GM21825 (cell line): ENCODE results near the gene PTOV1.

ENCODE experiments used
- ATAC-seq: cut with Tn5 transposase; IDR thresholded peaks from one replicate; pipeline ENCODE4 v1.9.1; 2021; ENCODE audit warnings: mild to moderate bottlenecking, moderate library complexity; ENCODE audit not compliant: unreplicated experiment

PTOV1 gene

DNA sequence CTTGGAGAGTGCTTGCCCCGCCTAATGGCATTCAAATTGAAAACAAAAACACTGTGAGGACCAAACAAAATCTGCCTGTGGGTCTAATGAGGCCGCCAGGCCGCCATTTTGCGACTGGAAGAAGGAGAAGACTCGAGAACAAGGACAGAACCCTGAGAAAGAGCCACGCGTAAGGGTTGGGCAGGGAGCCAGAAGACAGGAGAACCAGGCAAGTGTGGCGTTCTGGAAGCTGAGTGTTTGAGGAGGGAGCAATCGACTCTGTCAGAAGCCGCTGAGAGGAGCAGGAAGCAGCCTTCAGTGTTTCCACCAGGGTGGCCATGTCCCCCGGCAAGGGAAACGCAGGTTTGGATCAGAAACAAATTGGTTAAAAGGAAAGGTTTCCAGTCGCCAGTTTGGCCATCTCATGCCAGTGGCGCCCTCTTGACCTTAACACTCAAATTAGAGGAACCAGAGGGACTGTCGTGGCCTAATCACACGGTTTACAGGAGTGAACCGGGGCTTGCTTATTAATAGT lies 10.2 kb upstream of the PTOV1 start:
- no peak for ATAC-seq

DNA sequence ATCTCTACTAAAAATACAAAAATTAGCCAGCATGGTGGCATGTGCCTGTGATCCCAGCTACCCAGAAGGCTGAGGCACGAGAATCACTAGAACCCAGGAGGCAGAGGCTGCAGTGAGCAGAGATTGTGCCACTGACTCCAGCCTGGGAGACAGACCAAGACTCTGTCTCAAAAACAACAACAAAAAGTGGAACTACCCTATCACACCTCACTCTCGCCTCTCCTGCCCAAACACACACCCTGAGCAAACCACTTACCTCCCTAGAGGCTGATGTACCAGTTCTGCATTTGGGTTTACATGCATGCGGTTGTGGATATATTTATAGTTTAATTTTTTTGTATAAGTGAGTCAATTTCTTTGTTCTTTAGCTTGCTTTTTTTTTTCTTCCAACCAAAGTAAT lies 7.7 kb upstream of the PTOV1 start:
- ATAC-seq, result no peak

DNA sequence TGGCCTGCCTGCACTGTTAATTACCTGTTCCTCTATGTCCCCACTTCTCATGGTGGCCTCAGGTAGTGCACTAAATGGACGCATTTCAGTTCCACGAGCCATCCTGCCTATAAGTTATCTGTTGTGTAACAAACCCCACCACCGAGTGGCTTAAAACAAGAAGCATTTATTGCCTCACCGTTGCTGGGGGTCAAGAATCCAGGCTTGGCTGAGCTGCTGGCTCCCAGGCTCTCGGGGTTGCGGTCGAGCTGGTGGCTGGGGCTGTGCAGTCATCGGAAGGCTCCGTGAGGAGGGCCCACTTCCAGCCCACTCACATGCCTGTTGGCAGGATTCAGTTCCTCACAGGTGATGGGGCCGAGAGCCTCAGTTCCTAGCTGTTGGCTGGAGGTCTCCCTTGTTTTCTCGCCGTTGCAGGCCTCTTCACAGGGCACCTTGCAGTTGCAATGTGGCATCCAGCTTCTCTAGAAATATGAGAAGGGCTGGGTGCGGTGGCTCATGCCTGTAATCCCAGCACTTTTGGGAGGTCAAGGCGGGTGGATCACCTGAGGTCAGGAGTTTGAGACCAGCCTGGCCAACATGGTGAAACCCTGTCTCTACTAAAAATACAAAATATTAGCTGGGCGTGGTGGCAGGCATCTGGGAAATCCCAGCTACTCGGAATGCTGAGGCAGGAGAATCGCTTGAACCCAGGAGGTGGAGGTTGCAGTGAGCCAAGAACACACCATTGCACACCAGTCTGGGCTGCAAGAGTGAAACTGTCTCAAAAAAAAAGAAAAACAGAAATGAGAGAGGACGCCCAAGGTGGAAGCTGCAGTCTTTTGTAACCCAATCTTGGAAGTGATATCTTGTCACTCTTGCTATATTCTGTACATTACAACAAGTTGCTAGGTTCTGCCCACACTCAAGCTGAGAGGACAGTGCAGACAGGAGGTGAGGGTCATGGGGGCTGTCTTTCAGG lies 6.5 kb upstream of the PTOV1 start:
- no peak for ATAC-seq

DNA sequence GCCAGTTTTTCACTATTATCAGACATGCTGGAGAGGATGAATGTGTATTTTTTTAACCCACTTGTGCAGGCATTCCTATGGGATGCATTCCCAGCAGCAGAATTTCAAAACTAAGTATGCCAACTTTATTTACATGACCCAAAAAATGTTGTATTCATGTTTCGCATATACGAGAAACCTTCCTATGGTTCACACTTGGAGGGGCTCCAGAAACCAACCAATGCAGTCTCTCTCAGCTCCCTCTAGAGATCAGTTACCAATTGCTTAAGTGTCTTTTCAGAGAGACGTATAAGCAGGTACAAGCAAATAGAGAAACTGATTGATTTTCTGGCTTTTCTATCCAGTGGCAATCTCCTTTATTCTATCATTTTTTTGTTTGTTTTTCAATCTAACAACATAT lies 5.5 kb upstream of the PTOV1 start:
- no peak for ATAC-seq

DNA sequence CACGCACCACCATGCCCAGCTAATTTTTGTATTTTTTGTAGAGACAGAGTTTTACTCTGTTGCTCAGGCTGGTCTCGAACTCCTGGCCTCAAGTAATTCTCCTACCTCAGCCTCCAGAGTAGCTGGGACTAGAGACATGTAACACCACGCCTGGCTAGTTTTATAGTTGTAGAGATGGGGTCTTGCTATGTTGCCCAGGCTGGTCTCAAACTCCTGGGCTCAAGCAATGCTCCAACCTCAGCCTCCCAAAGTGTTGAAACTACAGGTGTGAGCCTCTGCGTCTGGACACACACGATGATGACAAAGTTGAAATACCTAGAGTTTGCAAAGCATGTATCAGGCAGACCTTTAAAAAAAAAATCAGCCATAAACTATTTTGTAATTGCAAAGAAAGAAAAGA lies 4.6 kb upstream of the PTOV1 start:
- ATAC-seq, result no peak

DNA sequence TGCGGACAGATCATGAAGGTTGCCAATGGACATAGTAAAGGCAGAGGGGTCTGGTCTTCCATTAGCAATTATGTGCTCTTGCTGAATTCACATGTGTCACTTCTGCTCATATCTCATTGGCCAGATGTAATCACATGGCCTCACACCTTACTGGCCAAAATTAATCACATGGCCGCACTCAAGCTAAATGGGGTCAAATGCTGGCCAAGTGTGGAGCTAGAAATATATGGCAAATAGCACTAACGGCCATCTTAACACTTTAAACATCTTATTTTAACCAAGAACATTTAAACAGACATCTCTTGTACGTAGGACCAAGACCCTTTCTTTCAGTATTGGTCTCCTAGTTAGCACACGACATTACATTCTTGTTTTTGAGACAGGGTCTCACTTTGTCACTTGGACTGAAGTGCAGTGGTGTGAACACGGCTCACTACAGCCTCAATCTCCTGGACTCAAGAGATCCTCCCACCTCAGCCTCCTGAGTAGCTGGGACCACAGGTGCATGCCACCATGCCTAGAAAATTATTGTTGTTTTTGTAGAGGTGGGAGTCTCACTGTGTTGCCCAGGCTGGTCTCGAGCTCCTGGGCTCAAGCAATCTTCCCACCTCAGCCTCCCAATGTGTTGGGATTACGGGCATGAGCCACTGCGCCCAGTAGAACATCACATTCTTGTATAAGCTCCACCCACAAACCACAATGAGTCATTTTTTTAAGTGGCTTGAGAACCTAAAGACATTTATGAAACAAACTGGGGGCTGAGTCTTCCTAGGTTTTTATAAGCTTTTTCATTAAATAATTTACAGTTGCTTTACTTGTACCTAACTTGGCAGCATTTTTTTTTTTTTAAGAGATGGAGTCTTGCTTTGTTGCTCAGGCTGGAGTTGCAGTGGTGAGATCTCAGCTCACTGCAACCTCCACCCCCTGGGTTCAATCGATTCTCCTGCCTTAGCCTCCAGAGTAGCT lies 2.9 kb upstream of the PTOV1 start:
- no peak for ATAC-seq

DNA sequence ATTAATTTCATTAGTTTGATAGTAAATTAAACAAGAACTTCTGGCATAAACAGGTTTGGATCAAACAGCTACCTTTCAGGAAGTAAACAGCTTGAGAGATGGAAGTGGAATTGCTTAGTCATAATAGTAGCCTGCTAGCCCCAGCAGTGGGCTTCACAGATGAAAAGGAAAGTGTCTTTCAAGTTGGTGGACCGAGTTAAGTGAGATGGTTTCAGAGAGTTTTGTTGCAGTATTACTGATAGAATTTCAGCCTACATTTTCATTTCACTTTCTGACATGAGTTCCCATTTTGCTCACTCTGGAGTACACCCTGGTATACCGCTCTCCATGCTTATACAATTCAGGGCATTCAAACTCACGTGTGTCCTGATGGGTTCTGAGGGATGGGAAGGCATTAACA lies 2.0 kb upstream of the PTOV1 start:
- no peak for ATAC-seq

DNA sequence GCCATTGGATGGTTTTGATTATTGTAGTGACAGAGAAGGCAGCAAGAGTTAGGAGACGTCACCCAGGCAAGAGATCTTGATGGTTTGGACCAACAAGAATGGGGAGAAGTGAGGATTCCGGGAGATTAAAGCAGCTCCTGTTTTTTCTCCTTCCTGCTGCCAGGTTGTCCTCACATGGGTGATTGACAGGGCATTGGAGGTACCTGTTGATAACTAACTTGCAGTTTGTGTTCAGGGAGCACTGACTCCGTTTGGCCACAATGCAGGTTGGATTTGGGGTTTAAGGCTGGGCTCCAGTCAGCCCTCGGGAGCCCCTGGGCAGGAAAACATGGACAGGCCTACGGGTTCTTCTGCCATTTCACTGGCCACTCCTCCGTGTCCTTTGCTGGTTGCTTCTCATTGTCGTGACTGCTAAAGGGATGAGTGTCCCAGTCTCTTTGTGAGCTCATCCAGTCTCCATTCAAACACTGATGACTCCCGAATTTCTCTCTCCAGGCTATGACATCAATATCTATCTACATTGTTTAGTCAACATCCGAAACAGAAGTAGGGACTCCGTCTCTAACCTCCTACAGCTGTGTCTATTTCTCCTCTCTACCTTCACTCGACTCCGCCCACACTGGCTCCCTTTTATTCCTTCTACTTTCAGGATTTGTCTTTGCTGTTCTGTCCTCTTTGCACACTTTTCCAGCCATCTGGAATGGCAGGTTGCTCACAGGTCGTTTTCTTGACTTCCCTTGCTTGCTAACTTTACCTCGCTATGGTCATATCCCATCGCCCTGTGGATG lies 1.3 kb upstream of the PTOV1 start:
- ATAC-seq, result no peak

DNA sequence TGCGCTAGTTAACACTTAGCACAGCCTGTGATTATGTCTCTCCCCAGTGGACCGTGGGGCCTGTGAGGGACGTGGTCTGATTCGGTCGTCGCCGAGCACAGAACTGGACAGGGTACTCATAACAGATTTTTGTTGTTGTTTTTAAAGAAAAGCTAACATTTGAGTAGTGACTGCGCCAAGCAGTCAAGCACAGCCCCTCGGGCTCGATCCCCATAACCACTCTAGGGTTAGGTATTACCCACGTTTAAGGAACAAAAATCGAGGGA lies 805 bp upstream of the PTOV1 start:
- no peak for ATAC-seq

DNA sequence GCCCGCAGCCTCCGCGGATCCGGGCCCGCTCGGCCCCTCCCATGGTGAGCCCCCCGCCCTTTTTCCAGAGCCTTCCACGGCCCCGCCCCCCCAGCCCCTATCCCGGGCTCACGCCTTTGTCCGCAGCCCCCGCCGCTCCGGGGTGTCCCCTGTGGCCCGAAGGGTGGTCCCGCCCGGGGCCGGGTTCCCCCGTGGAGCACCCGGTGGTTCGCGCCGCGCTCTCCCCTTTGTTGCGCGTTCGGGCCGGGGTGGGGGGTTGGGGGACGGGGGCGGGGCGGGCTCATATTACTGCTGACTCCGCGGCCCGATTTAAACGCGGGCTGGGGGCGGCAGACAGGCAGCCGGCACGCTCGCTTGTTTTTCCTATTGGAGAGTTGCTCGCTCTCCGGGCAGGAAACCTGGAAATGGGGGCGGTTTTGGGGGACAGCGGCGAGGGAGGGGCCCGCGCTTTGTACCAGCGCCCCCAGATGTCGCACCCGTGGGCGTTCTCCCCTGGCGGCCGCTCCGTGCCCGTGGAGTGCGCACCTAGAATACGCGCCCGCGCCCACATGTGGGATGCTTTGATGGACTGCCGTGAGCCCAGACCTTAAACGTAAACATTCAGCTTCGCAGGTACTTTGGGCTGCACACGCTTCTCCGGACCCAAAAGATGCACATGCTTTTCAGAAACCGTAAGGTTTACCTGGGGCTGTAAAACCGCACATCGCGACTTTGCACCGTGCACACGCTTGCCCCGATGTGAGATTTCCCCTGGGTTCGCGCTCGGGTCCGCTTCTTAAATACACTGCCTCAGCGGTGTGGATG lies 699 bp downstream of the PTOV1 start:
- no peak for ATAC-seq

DNA sequence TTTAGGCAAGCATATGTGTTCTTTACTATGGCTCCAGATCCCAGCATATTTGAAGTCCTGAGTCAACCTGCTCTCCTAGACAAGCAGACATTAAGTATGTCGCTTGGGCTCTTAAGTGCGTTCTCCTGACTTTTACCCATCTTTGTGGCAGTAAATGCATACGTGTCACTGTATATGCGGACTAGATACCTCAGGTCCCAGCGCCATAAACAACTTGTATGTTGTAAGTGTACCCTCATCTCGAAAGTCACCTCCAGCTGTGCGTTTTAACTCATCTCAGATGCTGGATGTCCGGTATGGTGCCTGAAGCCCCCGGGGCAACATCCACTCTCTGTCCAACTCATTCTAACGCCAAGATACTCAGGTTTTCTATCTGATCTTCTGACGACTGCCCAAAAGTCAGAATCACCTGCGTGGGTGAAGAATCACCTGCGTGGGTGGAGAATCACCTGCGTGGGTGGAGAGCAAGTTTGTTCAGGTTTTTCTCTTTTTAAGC lies 1.7 kb downstream of the PTOV1 start:
- no peak for ATAC-seq

DNA sequence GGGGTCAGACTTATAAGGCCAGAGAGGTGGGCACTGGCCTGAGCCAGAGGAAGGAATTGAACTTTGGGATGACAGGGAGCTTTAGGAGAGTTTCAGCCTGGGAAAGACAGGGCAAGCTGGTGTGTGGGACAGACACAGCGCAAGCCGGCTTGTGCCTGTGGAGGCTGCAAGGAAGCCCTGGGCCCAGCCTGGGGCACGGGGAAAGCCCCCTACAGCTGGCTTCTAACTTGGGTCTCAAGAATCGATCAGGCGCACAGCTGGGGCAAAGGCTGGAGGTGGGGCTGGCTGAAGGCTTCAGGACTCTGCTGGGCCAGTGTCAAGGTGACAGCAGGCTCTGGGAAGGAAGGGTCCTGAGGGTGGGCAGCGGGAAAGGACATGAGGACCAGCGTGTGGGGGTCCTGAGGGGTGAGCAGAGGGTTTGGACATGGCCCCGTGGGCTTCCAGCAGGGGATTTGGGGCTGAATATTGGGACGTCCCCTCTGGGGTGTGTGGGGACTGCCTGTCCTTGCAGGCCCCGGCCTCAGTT lies 3.0 kb downstream of the PTOV1 start:
- no peak for ATAC-seq

DNA sequence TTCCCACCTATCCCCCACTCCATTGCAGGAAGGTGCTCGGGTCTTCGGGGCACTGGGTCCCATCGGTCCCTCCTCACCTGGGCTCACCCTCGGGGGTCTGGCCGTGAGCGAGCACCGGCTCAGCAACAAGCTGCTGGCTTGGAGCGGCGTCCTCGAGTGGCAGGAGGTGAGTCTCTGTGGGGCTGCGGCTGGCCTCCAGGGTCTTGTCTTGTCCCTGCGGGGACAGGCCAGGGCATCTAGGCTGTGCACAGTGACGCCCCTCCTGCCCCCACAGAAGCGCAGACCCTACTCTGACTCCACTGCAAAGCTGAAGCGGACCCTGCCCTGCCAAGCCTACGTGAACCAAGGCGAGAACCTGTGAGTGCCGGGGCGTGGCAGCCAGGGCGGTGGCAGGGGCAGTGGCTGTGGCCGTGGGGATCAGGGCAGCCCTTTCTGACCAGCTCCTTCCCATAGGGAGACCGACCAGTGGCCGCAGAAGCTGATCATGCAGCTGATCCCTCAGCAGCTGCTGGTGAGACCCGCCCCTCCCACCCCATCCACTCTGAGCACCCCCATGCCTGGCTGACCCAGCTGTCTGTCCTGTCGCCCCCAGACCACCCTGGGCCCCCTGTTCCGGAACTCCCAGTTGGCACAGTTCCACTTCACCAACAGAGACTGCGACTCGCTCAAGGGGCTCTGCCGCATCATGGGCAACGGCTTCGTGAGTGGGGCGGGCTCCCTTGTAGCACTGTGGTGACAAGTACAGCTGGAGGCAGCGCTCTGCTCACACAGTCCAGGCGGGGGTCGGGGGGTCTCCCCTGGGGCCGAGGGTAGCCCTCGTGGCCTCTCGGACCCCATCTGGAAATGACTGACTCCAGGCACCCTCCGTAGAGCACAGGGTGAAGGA lies 3.7 kb downstream of the PTOV1 start:
- no peak for ATAC-seq

DNA sequence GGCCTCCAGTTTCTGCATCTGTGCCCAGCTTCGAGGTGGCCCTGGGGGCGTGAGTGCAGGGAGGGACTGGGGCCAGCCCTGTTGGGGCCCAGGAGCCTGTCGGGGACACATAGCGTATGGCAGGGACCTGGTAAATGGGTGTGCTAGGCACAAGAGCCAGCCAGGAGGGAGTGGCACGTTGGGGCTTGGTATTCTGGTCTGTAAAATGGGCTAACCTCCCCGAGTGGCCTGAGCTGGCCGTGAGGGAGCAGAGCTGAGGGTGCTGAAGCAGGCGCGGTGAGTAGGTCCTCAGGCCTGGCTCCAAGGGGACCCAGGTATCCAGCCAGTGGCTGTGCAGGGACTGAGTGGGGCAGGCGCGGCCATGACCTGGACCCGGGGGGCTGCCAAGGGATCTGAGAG lies 4.3 kb downstream of the PTOV1 start:
- no peak for ATAC-seq

DNA sequence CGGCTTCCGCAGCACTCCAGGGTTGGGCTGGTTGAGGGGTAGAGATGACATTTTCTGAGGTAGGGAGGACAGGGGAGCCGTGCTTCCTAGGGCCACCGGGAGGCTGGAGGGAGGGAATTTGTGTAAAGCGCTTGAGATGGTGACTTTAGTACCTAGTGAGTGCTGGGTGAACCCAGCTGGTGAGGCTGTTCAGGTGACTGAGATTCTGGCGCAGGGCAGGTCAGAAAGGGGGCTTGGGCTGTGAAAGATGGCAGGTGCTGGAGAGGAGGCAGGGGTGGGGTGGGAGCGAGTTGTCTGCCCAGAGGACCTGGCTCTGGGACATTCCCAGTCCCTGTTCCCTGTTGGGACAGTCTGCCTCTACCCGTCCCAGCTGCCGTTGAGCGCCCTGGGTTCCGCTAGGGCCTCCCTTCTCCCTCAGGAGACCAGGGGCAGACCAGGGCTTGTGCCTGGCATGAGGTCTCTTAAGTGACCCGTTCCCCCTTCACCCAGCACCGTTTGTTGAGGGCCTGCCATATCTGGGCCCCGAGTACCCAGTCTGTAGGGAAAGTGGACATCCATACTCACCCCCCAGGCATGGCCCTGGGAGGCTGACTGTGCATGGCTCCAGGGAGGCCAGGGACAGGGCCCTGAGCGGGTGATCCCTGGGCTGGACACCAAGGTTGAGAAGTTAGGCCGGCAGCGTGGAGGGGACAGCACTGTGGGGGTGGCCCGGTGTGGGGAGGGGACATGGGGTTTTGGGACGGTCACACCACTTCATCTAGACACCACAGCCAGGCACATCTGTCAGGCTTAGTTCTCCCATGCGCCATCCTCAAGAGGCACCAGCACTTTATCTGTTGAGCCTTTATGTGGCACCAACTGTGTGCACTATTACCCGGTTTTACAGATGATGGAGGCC lies 5.0 kb downstream of the PTOV1 start:
- ATAC-seq, result no peak

DNA sequence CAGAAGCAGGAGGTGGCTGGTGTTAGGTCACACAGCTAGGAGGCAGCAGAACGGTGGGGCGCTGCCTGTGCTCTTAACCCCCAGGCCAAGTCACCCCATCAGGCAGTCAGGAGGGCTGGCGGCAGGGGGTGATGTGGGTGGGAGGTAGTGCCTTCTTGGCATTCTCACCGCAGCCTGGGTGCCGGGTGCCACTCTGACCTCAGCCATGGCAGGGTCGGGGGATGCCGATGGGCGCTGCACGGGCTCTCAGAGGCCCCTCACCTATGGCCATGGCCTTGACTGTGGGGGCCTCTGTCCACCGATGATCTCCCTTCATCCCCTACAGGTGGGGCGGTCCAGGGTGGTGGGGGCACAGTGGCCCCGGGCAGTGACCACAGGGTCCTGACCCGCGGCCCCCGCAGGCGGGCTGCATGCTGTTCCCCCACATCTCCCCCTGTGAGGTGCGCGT lies 5.6 kb downstream of the PTOV1 start:
- no peak for ATAC-seq

DNA sequence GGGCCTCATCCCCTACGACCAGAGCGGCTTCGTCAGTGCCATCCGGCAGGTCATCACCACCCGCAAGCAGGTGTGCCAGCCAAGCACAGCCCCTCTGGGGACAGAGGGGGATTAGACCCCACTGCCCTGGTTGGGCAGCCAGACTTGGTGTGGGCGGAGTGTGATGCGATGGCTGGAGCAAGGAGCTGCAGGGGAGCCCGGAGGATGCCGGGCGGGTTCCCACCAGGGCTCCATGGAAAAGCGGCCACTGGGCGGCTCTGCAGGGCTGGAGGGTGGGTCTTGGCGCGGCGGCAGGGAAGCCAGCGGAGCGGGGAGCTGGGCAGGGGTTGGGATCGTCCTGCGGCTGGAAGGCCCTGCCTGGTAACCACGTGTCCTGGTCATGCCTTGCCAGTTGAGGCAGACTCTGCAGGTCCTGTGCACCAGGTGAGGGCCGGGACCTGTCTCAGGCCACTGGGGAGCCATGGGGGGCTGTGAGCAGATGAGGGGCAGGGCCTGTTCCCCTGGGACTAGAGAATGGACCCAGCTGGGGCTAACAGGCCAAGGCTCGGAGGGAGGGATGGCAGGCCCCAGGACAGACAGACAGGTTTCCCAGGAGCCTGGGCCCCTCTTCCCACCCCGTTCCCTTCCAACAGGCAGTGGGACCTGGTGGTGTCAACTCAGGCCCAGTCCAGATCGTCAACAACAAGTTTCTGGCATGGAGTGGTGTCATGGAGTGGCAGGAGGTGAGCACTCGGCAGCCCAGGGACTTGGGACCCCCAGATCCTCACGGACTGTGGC lies 6.3 kb downstream of the PTOV1 start:
- ATAC-seq, result no peak
